H1 (cell line): ENCODE measurements around the gene RPL32. TPM values are rescaled to one million over a fixed set of nuclear protein-coding genes. Genes with fewer than 3 reads are reported as not detected.

Experiments used
- CTCF ChIA-PET: fragments of 300-600 bp; sonication (Branson Sonifier 250); formaldehyde crosslinking; loops from one replicate; lab custom pipeline; 2021; ENCODE audit not compliant: partially characterized antibody; lab: Charles Lee
- POLR2A ChIA-PET: fragments of 300-600 bp; sonication (Branson Sonifier 250); formaldehyde crosslinking; loops from one replicate; lab custom pipeline; 2021; ENCODE audit warnings: inconsistent platforms; ENCODE audit not compliant: partially characterized antibody; lab: Charles Lee
- DNase-seq, 2 experiments: peaks; one replicate each; pipeline versions ENCODE4 v3.0.0 to v3.0.0-alpha.2; 2010 to 2022; ENCODE audit warnings: low spot score in 2 of 2, low read depth in 1 of 2, mixed read lengths in 1 of 2
- FAIRE-seq: peaks from 2 replicates; lab custom pipeline; 2011; peaks lifted over from hg19 to GRCh38; lab: Jason Lieb, UNC
- H2AFZ ChIP-seq: 2 replicates; pipeline ENCODE4 v1.8.1; 2012; ENCODE audit warnings: low read length, inconsistent platforms
- H2AK5ac ChIP-seq: 2 replicates; pipeline ENCODE4 v1.6.1; 2013; ENCODE audit warnings: low read depth, low read length
- H2BK120ac ChIP-seq: replicated peaks from 2 replicates; pipeline ENCODE3; 2013; ENCODE audit warnings: low read depth, low read length, inconsistent platforms
- H2BK12ac ChIP-seq: 2 replicates; pipeline ENCODE4 v1.6.1; 2013; ENCODE audit warnings: low read depth, low read length
- H2BK15ac ChIP-seq: 2 replicates; pipeline ENCODE4 v1.6.1; 2013; ENCODE audit warnings: low read length
- H2BK20ac ChIP-seq: 2 replicates; pipeline ENCODE4 v1.6.1; 2013; ENCODE audit warnings: low read length
- H2BK5ac ChIP-seq: 2 replicates; pipeline ENCODE4 v1.6.1; 2013; ENCODE audit warnings: low read depth, low read length
- H3K14ac ChIP-seq: 2 replicates; pipeline ENCODE4 v1.6.1; 2013; ENCODE audit warnings: inconsistent platforms; ENCODE audit not compliant: insufficient read length
- H3K18ac ChIP-seq: 2 replicates; pipeline ENCODE4 v1.6.1; 2013; ENCODE audit warnings: low read length; ENCODE audit errors: extremely low read depth
- H3K23ac ChIP-seq: 2 replicates; pipeline ENCODE4 v1.6.1; 2013; ENCODE audit warnings: inconsistent platforms; ENCODE audit not compliant: insufficient read length
- H3K23me2 ChIP-seq: 2 replicates; pipeline ENCODE4 v1.6.1; 2013; ENCODE audit warnings: low read depth, low read length
- H3K27ac ChIP-seq: 2 replicates; pipeline ENCODE4 v1.6.1; 2011; ENCODE audit warnings: low read depth, low read length, inconsistent platforms
- H3K27me3 ChIP-seq, 4 experiments: replicated peaks in 1 of 4; 1 replicate in 1 of 4; 2 replicates in 3 of 4; pipeline versions ENCODE4 v1.6.1 to v1.8.1; 2011 to 2013; ENCODE audit warnings: low read length in 3 of 4, mild to moderate bottlenecking in 3 of 4, inconsistent platforms in 2 of 4, mixed read lengths in 2 of 4, moderate library complexity in 1 of 4; ENCODE audit not compliant: control insufficient read depth in 3 of 4, insufficient read depth in 3 of 4; ENCODE audit errors: extremely low read depth in 1 of 4
- H3K36me3 ChIP-seq, 4 experiments: 2 replicates each; pipeline versions ENCODE4 v1.6.1 to v1.8.1; 2011 to 2013; ENCODE audit warnings: mild to moderate bottlenecking in 4 of 4, low read length in 3 of 4, moderate library complexity in 2 of 4, control low read depth in 1 of 4, inconsistent platforms in 1 of 4; ENCODE audit not compliant: insufficient read depth in 4 of 4, control insufficient read depth in 2 of 4
- H3K4ac ChIP-seq: replicated peaks from 2 replicates; pipeline ENCODE3; 2013; ENCODE audit warnings: low read length, low read depth, mixed read lengths, inconsistent platforms; ENCODE audit not compliant: insufficient read length
- H3K4me1 ChIP-seq, 4 experiments: replicated peaks in 1 of 4; 1 replicate in 1 of 4; 2 replicates in 3 of 4; pipeline versions ENCODE4 v1.6.1 to v1.8.1; 2011 to 2013; ENCODE audit warnings: low read length in 3 of 4, inconsistent platforms in 2 of 4, mixed read lengths in 1 of 4; ENCODE audit not compliant: insufficient read depth in 4 of 4, control insufficient read depth in 3 of 4
- H3K4me2 ChIP-seq, 2 experiments: 2 replicates each; pipeline versions ENCODE4 v1.6.1 to v1.8.1; 2011 to 2013; ENCODE audit warnings: low read depth in 2 of 2, low read length in 2 of 2, control low read depth in 1 of 2, inconsistent platforms in 1 of 2, mild to moderate bottlenecking in 1 of 2; ENCODE audit not compliant: insufficient read depth in 1 of 2
- H3K4me3 ChIP-seq, 4 experiments: fragments of 200-600, 300-600 bp in 1 of 4; sonication (generic), shearing (Covaris generic), sonication (Bioruptor Twin) in 1 of 4; 2 replicates each; pipeline versions ENCODE4 v1.5.1 to v1.8.1; 2011 to 2016; ENCODE audit warnings: low read length in 4 of 4, low read depth in 3 of 4, control low read depth in 2 of 4, inconsistent platforms in 2 of 4, mild to moderate bottlenecking in 2 of 4, mixed read lengths in 1 of 4, moderate library complexity in 1 of 4; ENCODE audit not compliant: insufficient read depth in 2 of 4; ENCODE audit errors: extremely low read depth in 1 of 4
- H3K56ac ChIP-seq: replicated peaks from 2 replicates; pipeline ENCODE3; 2013; ENCODE audit warnings: low read depth, mild to moderate bottlenecking, mixed read lengths, low read length, inconsistent platforms; ENCODE audit not compliant: insufficient read length
- H3K79me1 ChIP-seq: 2 replicates; pipeline ENCODE4 v1.6.1; 2013; ENCODE audit warnings: low read depth, low read length, control low read depth
- H3K79me2 ChIP-seq, 2 experiments: 2 replicates each; pipeline versions ENCODE4 v1.6.1 to v1.8.1; 2012 to 2013; ENCODE audit warnings: low read length in 2 of 2, mild to moderate bottlenecking in 2 of 2, inconsistent platforms in 1 of 2; ENCODE audit not compliant: insufficient read depth in 2 of 2, control insufficient read depth in 1 of 2
- H3K9ac ChIP-seq, 4 experiments: replicated peaks in 1 of 4; 1 replicate in 1 of 4; 2 replicates in 3 of 4; pipeline versions ENCODE4 v1.6.1 to v1.8.1; 2011 to 2013; ENCODE audit warnings: low read depth in 3 of 4, low read length in 3 of 4, control low read depth in 2 of 4, mild to moderate bottlenecking in 2 of 4, moderate library complexity in 2 of 4, inconsistent platforms in 1 of 4; ENCODE audit errors: extremely low read depth in 1 of 4
- H3K9me3 ChIP-seq, 2 experiments: 2 replicates each; pipeline versions ENCODE4 v1.6.1 to v1.8.1; 2012 to 2013; ENCODE audit warnings: mild to moderate bottlenecking in 2 of 2, moderate library complexity in 2 of 2, control low read depth in 1 of 2, inconsistent platforms in 1 of 2, low read depth in 1 of 2, low read length in 1 of 2, mixed read lengths in 1 of 2; ENCODE audit not compliant: insufficient read depth in 2 of 2
- H4K20me1 ChIP-seq, 2 experiments: replicated peaks in 1 of 2; 2 replicates each; pipeline versions ENCODE3 to v1.8.1; 2011 to 2013; ENCODE audit warnings: inconsistent platforms in 2 of 2, low read length in 2 of 2, mild to moderate bottlenecking in 1 of 2; ENCODE audit not compliant: insufficient read depth in 2 of 2, control insufficient read depth in 1 of 2
- H4K5ac ChIP-seq: 2 replicates; pipeline ENCODE4 v1.6.1; 2013; ENCODE audit warnings: low read length, low read depth, mixed read lengths, inconsistent platforms; ENCODE audit not compliant: insufficient read length
- H4K8ac ChIP-seq: 2 replicates; pipeline ENCODE4 v1.8.0; 2013; ENCODE audit warnings: mild to moderate bottlenecking, moderate library complexity, low read length, inconsistent platforms; ENCODE audit not compliant: insufficient read depth; ENCODE audit errors: extremely low read depth
- H4K91ac ChIP-seq: replicated peaks from 2 replicates; pipeline ENCODE3; 2013; ENCODE audit warnings: low read length, mixed read lengths, inconsistent platforms; ENCODE audit not compliant: insufficient read length
- CHD2 ChIP-seq: IDR thresholded peaks from 2 replicates; pipeline ENCODE4 v1.6.1; 2012; ENCODE audit warnings: low read length, improper control_type of control experiment
- EGR1 ChIP-seq: IDR thresholded peaks from 2 replicates; pipeline ENCODE4 v1.6.1; 2011; ENCODE audit warnings: low read depth, low read length, borderline replicate concordance
- MAFK ChIP-seq: IDR thresholded peaks from 2 replicates; pipeline ENCODE4 v1.6.1; 2012; ENCODE audit warnings: low read depth, mild to moderate bottlenecking, improper control_type of control experiment, low read length
- NANOG ChIP-seq: IDR thresholded peaks from 2 replicates; pipeline ENCODE4 v1.6.1; 2011; ENCODE audit warnings: low read length, low read depth, mild to moderate bottlenecking, inconsistent platforms; ENCODE audit not compliant: insufficient read depth, poor library complexity, severe bottlenecking
- PHF8 ChIP-seq: fragments of 200-600 bp; sonication (generic); conservative IDR thresholded peaks from 2 replicates; pipeline ENCODE4 v1.7.1; 2012; ENCODE audit warnings: low read depth, mild to moderate bottlenecking, inconsistent platforms, low read length, moderate library complexity
- RFX5 ChIP-seq: IDR thresholded peaks from 2 replicates; pipeline ENCODE4 v1.6.1; 2011; ENCODE audit warnings: low read depth, low read length, improper control_type of control experiment, borderline replicate concordance
- RXRA ChIP-seq: IDR thresholded peaks from 2 replicates; pipeline ENCODE4 v1.6.1; 2011; ENCODE audit warnings: low read depth, mild to moderate bottlenecking, low read length, moderate library complexity; ENCODE audit not compliant: insufficient read depth
- WGBS, 2 experiments: shearing (Covaris generic) in 1 of 2; methylation state at CpG; one replicate each; pipeline versions ENCODE4 v1.1.6 to v1.1.7; 2013 to 2015; ENCODE audit warnings: low lambda C conversion rate in 2 of 2, mixed read lengths in 2 of 2, inconsistent platforms in 1 of 2, low coverage in 1 of 2, missing lambda C conversion rate in 1 of 2; ENCODE audit not compliant: insufficient replicate concordance in 2 of 2, insufficient coverage in 1 of 2, insufficient read length in 1 of 2; ENCODE audit errors: extremely low coverage in 1 of 2, missing lambda C conversion rate in 1 of 2; 5-methylcytosine and 5-hydroxymethylcytosine counted together
- polyA plus RNA-seq, 7 experiments: library from polyadenylated mRNA; depleted of rRNA in 3 of 7; stranded (reverse) in 5 of 7; unstranded in 2 of 7; fragments of >200 nt in 5 of 7; fragments of 200-250 nt in 2 of 7; gene quantifications; 1 replicate in 5 of 7; 2 replicates in 1 of 7; 4 replicates in 1 of 7; pipeline versions ENCODE4 v1.2.1 to v1.2.3, GENCODE V29; 2011 to 2013; ENCODE audit warnings: missing spikeins in 2 of 7, mixed read lengths in 2 of 7
- total RNA-seq: library from RNA; stranded (reverse); fragmentation: NEBNext Ultra II Directional; extraction: Animal tissue kit (Norgen Biotek cat#: 25700); gene quantifications from 2 replicates; pipeline ENCODE4 v1.2.1, GENCODE V29; 2021
- TF ChIP-seq, protein P1 (sequence below): IDR thresholded peaks from 2 replicates; pipeline ENCODE4 v1.6.1; 2011; ENCODE audit warnings: low read depth, mild to moderate bottlenecking, low read length; ENCODE audit not compliant: insufficient read depth

The RPL32 gene
- total and polyA plus RNA-seq, 2 of the 8 experiments (the other 6 are each of a cell fraction or from before 2014, with no cell fraction given): 1,443 to 2,043 TPM

DNA sequence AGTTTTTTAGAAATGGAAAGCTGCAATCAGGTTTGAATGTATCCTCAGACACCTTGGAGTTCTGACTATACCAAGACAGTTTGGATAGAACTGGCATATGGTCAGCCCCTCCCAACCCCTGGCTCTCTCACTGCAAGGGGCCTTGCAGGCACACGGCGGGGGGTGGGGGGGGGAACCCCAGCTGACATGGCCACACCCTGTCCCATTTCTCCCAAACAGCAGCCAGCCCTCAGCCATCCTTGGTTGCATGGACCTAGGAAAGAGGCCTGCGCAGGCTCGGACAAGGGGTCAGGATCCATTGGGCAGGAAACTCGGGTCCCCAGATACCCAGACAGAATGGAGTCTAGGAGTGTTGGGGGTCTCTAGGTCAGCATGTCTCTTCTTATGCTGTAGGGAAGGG lies 30.4 kb downstream of the RPL32 start:
- no peak overlapping the region for H3K18ac ChIP-seq
- H4K91ac ChIP-seq: no peak overlapping the region
- WGBS, 2 experiments: 63% methylated on average over 5 of the region's 5 CpGs; no CpG with 5 or more reads in 1 of the 2 experiments
- H3K36me3 ChIP-seq: peaks cover 0 to 6% (median 3%) of the 10 kb centered on the region in 4 experiments; a peak in 5 of 8 replicates
- H3K79me1 ChIP-seq: no peaks in the 10 kb centered on the region
- POLR2A ChIA-PET: interaction anchor here (1.1 to 28.5 kb wide), 5 partner anchors 10 to 24 kb away, joined by 3 to 661 read pairs (median 3); partner anchors contain the start of genes CAND2 and RPL32
- no peak overlapping the region for H2BK15ac ChIP-seq
- H2BK5ac ChIP-seq: no peak overlapping the region
- no peak overlapping the region for H3K23ac ChIP-seq
- H2BK20ac ChIP-seq: no peak overlapping the region
- no peaks in the 10 kb centered on the region for H3K27me3 ChIP-seq
- no peak overlapping the region for H4K8ac ChIP-seq
- H3K27ac ChIP-seq: no peak overlapping the region
- H2AK5ac ChIP-seq: no peak overlapping the region
- no peak for TF ChIP-seq RXRA
- no peak for TF ChIP-seq MAFK
- TF ChIP-seq EGR1: no peak
- no peak for TF ChIP-seq NANOG
- TF ChIP-seq PHF8: no peak
- no peak for TF ChIP-seq RFX5
- TF ChIP-seq, protein P1, sequence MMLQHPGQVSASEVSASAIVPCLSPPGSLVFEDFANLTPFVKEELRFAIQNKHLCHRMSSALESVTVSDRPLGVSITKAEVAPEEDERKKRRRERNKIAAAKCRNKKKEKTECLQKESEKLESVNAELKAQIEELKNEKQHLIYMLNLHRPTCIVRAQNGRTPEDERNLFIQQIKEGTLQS: no peak
- TF ChIP-seq CHD2: no peak
- H2AFZ ChIP-seq: no peak overlapping the region
- peaks cover 3% of the 10 kb centered on the region; the same call in 1 of the 2 replicates for H3K23me2 ChIP-seq
- H4K20me1 ChIP-seq: peaks cover 0 to 1% of the 10 kb centered on the region in 2 experiments
- FAIRE-seq (no peak), DNase-seq (no peak)
- peak overlapping the region in 1 of 4 experiments; percentile 64; a peak in 1 of 8 replicates for H3K4me3 ChIP-seq
- H3K9me3 ChIP-seq: no peaks in the 10 kb centered on the region
- no peak overlapping the region for H2BK120ac ChIP-seq
- CTCF ChIA-PET: interaction anchor here (0.8 to 5.1 kb wide), 12 partner anchors 9 to 86 kb away, joined by 3 to 54 read pairs (median 6); partner anchors contain the start of genes CAND2 and RPL32
- no peak overlapping the region for H3K56ac ChIP-seq
- H3K4me2 ChIP-seq: peak overlapping the region; percentile 14 to 54; a peak in 1 of 4 replicates
- no peak overlapping the region; a peak in 1 of 7 replicates for H3K9ac ChIP-seq
- no peak overlapping the region for H3K14ac ChIP-seq
- no peaks in the 10 kb centered on the region for H3K79me2 ChIP-seq
- no peak overlapping the region for H4K5ac ChIP-seq
- H3K4ac ChIP-seq: no peak overlapping the region
- no peak overlapping the region for H2BK12ac ChIP-seq
- H3K4me1 ChIP-seq: peaks cover 0 to 8% (median 4%) of the 10 kb centered on the region in 4 experiments; a peak in 4 of 7 replicates
